NCI-H187 (cell line): ENCODE data around the gene APBB2.
"Not testable (repeated sequence)": the region's sequence is repeated elsewhere in the genome, so short reads cannot be mapped to it uniquely, and the experiment has no call there.

Experiments used
- DNase-seq, 2 experiments: peaks; one replicate each; lab custom pipeline; 2025; lab: John Stamatoyannopoulos, UW

APBB2 gene

GRCh38 chr4:40905414-40905813 lies 308.9 kb downstream of the APBB2 start:
- DNase-seq = no peak

DNA sequence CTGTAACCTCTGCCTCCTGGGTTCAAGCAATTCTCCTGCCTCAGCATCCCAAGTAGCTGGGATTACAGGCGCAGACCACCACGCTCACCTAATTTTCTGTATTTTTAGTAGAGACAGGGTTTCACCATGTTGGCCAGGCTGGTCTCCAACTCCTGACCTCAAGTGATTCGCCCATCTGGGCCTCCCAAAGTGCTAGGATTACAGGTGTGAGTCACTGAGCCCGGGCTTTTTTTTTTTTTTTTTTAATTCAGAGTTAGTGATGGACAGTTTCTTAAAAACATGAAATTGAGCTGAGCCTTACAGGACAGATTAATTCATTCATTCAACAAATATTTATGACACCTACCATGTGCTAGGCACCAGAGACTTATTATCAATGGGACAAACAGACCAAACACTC lies 313.8 kb downstream of the APBB2 start:
- not testable (repeated sequence) for DNase-seq

DNA sequence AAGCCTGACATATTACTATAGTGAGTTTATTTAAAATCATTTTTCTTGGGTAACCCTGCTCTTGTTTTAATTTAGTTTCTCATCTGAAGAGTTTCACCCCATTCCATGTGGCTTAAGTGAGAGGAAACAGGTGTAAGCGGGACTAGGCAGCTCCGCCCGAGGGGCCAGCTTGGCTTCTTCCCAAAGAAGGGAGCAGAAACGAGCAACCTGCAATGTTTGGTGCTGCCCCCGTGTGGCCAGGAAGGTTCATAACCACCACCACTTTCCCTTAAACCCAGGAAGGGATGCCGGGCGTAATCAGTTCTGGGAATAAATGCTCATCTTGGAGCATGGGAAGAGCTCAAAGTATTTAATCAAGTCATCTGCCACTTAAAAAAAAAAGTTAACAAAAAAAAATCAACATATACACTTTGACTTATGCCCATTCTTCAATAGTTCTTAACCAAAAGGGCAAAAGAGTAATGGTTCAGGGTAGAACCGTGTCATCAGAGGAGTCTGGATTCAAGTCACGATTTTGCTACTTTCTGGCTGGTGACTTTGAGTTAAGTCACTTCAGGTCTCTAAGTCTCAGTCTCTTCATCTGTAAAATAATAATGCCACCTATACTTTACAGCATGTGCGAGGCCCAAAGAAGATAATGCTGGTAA lies 316.7 kb downstream of the APBB2 start:
- peak; percentile 51 to 71 for DNase-seq

- DNase-seq = no peak
Measured at GRCh38 chr4:40890764-40891163, 323.6 kb downstream of the APBB2 start.

- DNase-seq = no peak
Measured at GRCh38 chr4:40890199-40890598, 324.1 kb downstream of the APBB2 start.

DNA sequence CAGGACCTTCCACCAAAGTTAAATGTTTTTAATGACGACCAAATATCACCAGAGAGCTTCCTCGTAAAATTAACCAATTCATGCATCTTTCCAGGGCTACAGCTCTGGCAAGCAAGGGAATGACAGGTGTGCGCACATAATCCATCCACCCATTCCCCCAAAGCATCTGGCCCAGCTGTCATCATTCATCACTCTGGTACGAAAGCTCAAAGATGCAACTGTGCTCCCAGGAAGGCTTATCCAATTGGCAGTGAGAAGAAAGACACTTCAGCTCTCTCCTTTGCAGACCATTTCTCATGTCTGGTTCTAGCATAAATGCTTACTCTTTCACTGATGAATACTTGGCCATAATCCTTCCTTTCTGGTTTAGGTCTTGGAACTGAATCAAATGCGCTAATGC lies 325.4 kb downstream of the APBB2 start:
- DNase-seq = no peak

DNA sequence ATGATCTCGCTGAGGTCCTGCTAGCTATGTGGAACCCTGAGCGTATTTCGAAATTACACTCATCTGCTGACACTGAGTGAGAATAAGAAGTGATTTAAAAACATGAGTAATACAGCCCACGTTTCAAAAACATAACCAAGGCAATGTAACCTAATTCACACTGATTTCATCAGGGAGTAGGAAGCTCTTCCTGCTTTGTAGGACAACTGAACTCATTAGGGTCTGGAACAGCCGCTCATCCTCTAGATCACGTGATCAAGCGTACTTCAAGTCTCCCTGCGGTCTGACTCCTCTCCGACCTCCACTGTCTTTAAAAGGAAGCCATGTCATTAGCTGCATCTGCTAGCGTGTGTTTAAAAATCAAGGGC lies 326.6 kb downstream of the APBB2 start:
- DNase-seq = no peak

- DNase-seq = no peak
Measured at GRCh38 chr4:40886931-40887763, 327.2 kb downstream of the APBB2 start.

- DNase-seq = no peak
Measured at GRCh38 chr4:40881851-40882250, 332.5 kb downstream of the APBB2 start.

DNA sequence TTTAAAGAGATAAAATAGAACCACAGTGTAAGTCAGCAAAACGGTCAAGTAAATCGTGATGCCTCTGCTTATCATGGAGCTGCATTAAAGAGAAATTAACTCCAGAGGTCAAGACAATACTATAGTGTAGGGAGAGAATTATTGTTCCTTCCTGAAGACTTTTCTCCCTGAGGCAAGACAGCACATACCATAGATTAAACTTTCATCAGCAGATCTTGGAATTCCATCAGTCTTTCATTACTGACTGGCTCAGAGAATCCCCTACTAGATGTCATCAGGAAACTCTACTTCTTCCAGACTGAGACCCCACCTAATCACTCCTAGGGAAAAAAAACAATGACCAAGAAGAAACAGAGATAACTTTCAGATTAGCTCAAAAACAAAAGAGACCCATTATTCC lies 333.2 kb downstream of the APBB2 start:
- no peak for DNase-seq

DNA sequence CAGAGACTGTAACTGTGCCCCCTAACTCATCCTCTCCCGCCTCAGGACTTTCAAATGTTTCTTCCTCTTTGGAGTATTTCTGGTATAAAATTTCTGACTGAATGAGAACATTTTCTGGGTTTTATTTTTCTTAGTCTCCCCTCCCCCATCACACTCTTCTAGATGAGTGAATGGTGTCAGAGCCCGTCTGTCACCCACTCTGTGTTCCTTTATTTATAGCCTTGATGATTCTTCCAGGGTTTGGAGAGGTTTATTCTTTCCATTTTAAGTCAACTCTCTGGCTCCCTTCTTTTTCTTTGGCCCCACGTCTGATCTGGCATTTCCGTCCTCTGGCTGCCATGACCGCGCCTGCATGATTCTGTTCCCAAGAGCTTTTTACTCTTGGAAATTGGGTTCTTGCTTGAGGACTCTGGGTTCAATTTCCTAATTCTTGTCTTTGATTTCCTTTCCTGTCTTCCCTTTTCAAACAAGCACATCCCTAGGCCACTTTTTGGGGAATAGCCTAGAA lies 335.7 kb downstream of the APBB2 start:
- DNase-seq = no peak

DNA sequence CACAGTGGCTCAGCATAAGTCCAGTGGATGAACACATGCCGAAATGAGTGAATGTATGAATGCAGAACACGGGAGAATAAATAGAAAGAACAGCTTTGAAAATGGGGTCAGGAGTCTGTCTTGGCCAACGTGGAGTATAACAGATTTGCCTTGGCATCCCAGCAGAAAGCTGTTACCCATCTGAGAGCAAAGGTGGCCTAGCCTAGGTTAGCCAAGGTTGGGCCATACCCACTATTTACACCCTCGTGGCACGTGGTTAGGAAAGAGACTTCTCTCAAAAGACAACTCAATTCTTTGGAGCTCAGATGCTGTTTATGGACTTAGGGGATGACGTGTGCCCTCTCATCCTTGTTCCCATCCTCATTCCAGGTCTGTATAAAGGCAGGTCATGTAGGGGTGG lies 337.3 kb downstream of the APBB2 start:
- no peak for DNase-seq

DNA sequence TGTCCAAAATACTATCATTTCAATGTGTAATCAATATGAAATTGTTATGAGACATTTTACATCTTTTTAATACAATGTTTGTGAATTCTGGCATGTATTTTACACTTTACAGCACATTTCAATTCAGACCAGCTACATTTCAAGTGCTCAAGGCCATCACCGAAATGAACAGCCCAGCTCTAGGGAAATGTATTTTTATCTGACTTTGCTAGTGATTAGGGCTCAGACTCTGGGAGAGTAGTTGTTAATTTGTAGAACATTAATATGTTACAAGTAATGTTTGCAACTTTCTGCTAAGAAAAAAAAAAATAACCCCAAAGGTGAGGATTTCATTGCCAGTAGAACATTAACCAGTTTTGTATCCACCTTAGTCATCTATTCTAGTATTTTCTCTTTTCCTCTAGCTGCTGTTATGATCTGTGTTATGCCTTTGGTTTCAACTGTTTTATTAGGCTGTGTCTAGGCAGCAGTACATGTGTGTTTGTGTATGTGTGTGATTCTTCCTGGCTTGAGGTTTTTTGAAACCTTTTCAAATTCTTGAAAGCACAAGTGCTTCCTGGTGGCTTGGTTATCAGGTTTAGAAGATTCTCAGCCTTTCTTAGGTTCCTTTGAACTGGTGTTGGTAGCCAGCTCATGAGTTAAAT lies 338.7 kb downstream of the APBB2 start:
- DNase-seq = no peak

GRCh38 chr4:40874901-40875300 lies 339.4 kb downstream of the APBB2 start:
- no peak for DNase-seq

GRCh38 chr4:40874331-40874730 lies 340.0 kb downstream of the APBB2 start:
- DNase-seq = no peak

- no peak for DNase-seq
Measured at GRCh38 chr4:40871695-40872250, 342.6 kb downstream of the APBB2 start.

DNA sequence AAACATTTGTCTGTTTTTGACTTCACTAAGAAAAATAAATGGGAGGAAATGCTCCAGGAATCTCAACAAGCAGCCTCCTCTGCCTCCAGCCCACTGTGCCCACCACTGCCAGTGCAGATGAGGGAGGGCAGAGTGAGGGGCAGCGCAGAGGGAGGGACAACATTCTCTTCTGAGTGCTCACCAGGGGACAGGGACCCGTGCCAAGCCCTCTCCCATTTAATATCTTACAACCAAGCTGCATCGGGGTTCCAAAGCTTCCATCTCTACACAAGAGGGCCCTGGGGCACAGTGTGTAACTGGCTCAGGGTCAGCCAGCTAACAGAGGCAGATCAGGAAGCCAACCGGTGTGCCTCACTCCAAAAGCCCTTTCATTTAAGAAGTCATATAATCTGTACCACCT lies 344.2 kb downstream of the APBB2 start:
- DNase-seq = no peak

GRCh38 chr4:40865696-40866095 lies 348.6 kb downstream of the APBB2 start:
- no peak for DNase-seq

GRCh38 chr4:40864531-40864930 lies 349.8 kb downstream of the APBB2 start:
- no peak for DNase-seq

- no peak for DNase-seq
Measured at GRCh38 chr4:40858962-40859361, 355.4 kb downstream of the APBB2 start.

DNA sequence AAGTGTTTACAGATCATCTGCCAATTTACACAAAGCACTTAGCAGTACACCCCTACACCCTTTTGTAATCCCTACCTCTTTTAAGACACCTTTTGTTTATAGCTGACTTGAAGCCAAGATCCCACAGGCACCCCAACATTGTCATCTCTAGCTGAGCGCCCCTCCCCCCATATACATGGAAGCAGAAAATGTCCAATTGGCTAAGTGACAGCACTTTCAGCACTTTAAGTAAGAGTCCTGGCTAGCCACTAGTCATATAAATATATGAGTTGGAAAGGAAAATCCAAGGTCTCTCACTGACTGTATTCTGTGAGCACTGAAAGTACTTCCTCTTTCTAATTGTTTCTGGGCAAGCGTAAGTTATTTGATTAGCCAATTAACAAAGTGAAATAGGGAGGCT lies 356.4 kb downstream of the APBB2 start:
- no peak for DNase-seq

GRCh38 chr4:40856840-40857362 lies 357.4 kb downstream of the APBB2 start:
- DNase-seq = peak; percentile 17 to 74
